Activated T-helper 2 cell treated with anti-CD3 and anti-CD28 coated beads, Interferon-gamma antibody, Interleukin-2, Interleukin-4, amounts not matched to agents 10 μg/mL and 5 μg/mL and 100 μg/mL, durations not matched to agents 14 hours and 24 hours and 36 hours (primary cell): Measurements from ENCODE around the gene SPRTN. TPM values are rescaled to one million over a fixed set of nuclear protein-coding genes. Genes with fewer than 3 reads are reported as not detected.
A peak's percentile ranks its signal among the peaks of the same experiment; 100 is the strongest.

Experiments used
- DNase-seq: peaks from one replicate; pipeline ENCODE4 v3.0.0; 2021; ENCODE audit warnings: low spot score
- H3K27ac Mint-ChIP-seq: one replicate; pipeline ENCODE4 v1.8.0; 2021; ENCODE audit warnings: mixed read lengths
- H3K27me3 Mint-ChIP-seq: one replicate; pipeline ENCODE4 v1.8.0; 2021; ENCODE audit warnings: low read depth, mixed read lengths
- H3K36me3 Mint-ChIP-seq: one replicate; pipeline ENCODE4 v1.8.0; 2021; ENCODE audit warnings: low read depth, mixed read lengths
- H3K4me1 Mint-ChIP-seq: one replicate; pipeline ENCODE4 v1.8.0; 2021; ENCODE audit warnings: low read depth, mixed read lengths
- H3K4me3 Mint-ChIP-seq: one replicate; pipeline ENCODE4 v1.8.0; 2021; ENCODE audit warnings: low read depth, mild to moderate bottlenecking, moderate library complexity, mixed read lengths
- H3K9me3 Mint-ChIP-seq: one replicate; pipeline ENCODE4 v1.8.0; 2021; ENCODE audit warnings: mixed read lengths
- intact Hi-C: fragments of 100-400 bp; cut with micrococcal nuclease; formaldehyde crosslinking; loops from one replicate; pipeline ENCODE4 v1.15.1; 2023
- total RNA-seq: library from RNA; stranded (reverse); gene quantifications from 2 replicates; pipeline ENCODE4 v1.2.3, GENCODE V29; 2022

Gene SPRTN
- total RNA-seq = 10.7 and 11.9 TPM in 2 replicates

GRCh38 chr1:231338270-231339128, at the start of gene SPRTN:
TSS of gene SPRTN (plus strand) at chr1:231338293. CDS start at chr1:231338384, 91 bp downstream.
- Mint-ChIP-seq H3K27ac (peak within 1 kb of the TSS; percentile 99), H3K36me3 (peaks cover 49% of the 10 kb centered on the region), H3K4me1 (peaks cover 40% of the 10 kb centered on the region), H3K4me3 (peak within 1 kb of the TSS; percentile 99), H3K27me3 (peaks cover 2% of the 10 kb centered on the region), H3K9me3 (no peaks in the 10 kb centered on the region)
- DNase-seq = no peak
- intact Hi-C loops = loop anchor here (1.0 to 5.0 kb wide), 6 partner anchors 64 to 696 kb away; partner anchors contain the start of genes C1orf198, COG2, EGLN1 and GNPAT

GRCh38 chr1:231295938-231296337, 42.2 kb upstream of the SPRTN start:
- intact Hi-C loops = no loop called here
- Mint-ChIP-seq H3K4me3 (no peak overlapping the region), H3K9me3 (no peaks in the 10 kb centered on the region)

GRCh38 chr1:231301990-231302389, 36.1 kb upstream of the SPRTN start:
- DNase-seq = no peak
- Mint-ChIP-seq H3K4me3 (no peak overlapping the region), H3K27ac (no peak overlapping the region), H3K27me3 (no peaks in the 10 kb centered on the region), H3K4me1 (no peaks in the 10 kb centered on the region), H3K9me3 (no peaks in the 10 kb centered on the region), H3K36me3 (no peaks in the 10 kb centered on the region)
- intact Hi-C loops = no loop called here

More at GRCh38 chr1:231295938-231296337, 42.2 kb upstream of the SPRTN start:
- no peaks in the 10 kb centered on the region for H3K4me1 Mint-ChIP-seq
- H3K36me3 Mint-ChIP-seq = no peaks in the 10 kb centered on the region
- DNase-seq = no peak
- no peak overlapping the region for H3K27ac Mint-ChIP-seq
- H3K27me3 Mint-ChIP-seq = no peaks in the 10 kb centered on the region

- H3K36me3 Mint-ChIP-seq = no peaks in the 10 kb centered on the region
- intact Hi-C loops = no loop called here
- no peaks in the 10 kb centered on the region for H3K27me3 Mint-ChIP-seq
- H3K4me3 Mint-ChIP-seq = no peak overlapping the region
- no peak for DNase-seq
- no peaks in the 10 kb centered on the region for H3K9me3 Mint-ChIP-seq
- H3K4me1 Mint-ChIP-seq = no peaks in the 10 kb centered on the region
- no peak overlapping the region for H3K27ac Mint-ChIP-seq
These were observed 27.6 kb upstream of the SPRTN start for GRCh38 chr1:231310391-231310934.

- no peak for DNase-seq
- no peak overlapping the region for H3K27ac Mint-ChIP-seq
- H3K4me1 Mint-ChIP-seq = peaks cover 2% of the 10 kb centered on the region
- no peaks in the 10 kb centered on the region for H3K27me3 Mint-ChIP-seq
- H3K36me3 Mint-ChIP-seq = no peaks in the 10 kb centered on the region
- no peak overlapping the region for H3K4me3 Mint-ChIP-seq
- intact Hi-C loops = no loop called here
- no peaks in the 10 kb centered on the region for H3K9me3 Mint-ChIP-seq
These were observed 26.2 kb upstream of the SPRTN start for GRCh38 chr1:231311720-231312431.

- Mint-ChIP-seq H3K27me3 (no peaks in the 10 kb centered on the region), H3K27ac (no peak overlapping the region), H3K4me3 (no peak overlapping the region), H3K4me1 (peaks cover 2% of the 10 kb centered on the region), H3K36me3 (no peaks in the 10 kb centered on the region), H3K9me3 (no peaks in the 10 kb centered on the region)
- intact Hi-C loops = no loop called here
- DNase-seq = no peak
These were observed 25.7 kb upstream of the SPRTN start for GRCh38 chr1:231312432-231312788.

GRCh38 chr1:231313661-231314060, 24.4 kb upstream of the SPRTN start:
- no peaks in the 10 kb centered on the region for H3K27me3 Mint-ChIP-seq
- H3K36me3 Mint-ChIP-seq = no peaks in the 10 kb centered on the region
- no peak overlapping the region for H3K27ac Mint-ChIP-seq
- no peak for DNase-seq
- intact Hi-C loops = no loop called here
- H3K4me3 Mint-ChIP-seq = no peak overlapping the region
- peaks cover 2% of the 10 kb centered on the region for H3K4me1 Mint-ChIP-seq
- H3K9me3 Mint-ChIP-seq = no peaks in the 10 kb centered on the region

GRCh38 chr1:231315887-231316286, 22.2 kb upstream of the SPRTN start:
- intact Hi-C loops = loop anchor here (5.0 kb wide), 1 partner anchor 286 kb away; no protein-coding TSS in a partner anchor
- no peaks in the 10 kb centered on the region for H3K27me3 Mint-ChIP-seq
- peaks cover 2% of the 10 kb centered on the region for H3K4me1 Mint-ChIP-seq
- no peaks in the 10 kb centered on the region for H3K9me3 Mint-ChIP-seq
- no peak overlapping the region for H3K4me3 Mint-ChIP-seq
- H3K36me3 Mint-ChIP-seq = no peaks in the 10 kb centered on the region
- no peak overlapping the region for H3K27ac Mint-ChIP-seq
- no peak for DNase-seq

GRCh38 chr1:231317306-231318014, 20.6 kb upstream of the SPRTN start:
- Mint-ChIP-seq H3K27ac (no peak overlapping the region), H3K4me3 (no peak overlapping the region), H3K4me1 (peaks cover 2% of the 10 kb centered on the region), H3K36me3 (no peaks in the 10 kb centered on the region), H3K27me3 (no peaks in the 10 kb centered on the region), H3K9me3 (no peaks in the 10 kb centered on the region)
- intact Hi-C loops = loop anchor here (5.0 kb wide), 1 partner anchor 285 kb away; no protein-coding TSS in a partner anchor
- no peak for DNase-seq

GRCh38 chr1:231318015-231318355, 20.1 kb upstream of the SPRTN start:
- H3K9me3 Mint-ChIP-seq = no peaks in the 10 kb centered on the region
- H3K27me3 Mint-ChIP-seq = no peaks in the 10 kb centered on the region
- no peak overlapping the region for H3K4me3 Mint-ChIP-seq
- peaks cover 2% of the 10 kb centered on the region for H3K4me1 Mint-ChIP-seq
- no peak overlapping the region for H3K27ac Mint-ChIP-seq
- no peaks in the 10 kb centered on the region for H3K36me3 Mint-ChIP-seq
- no peak for DNase-seq
- intact Hi-C loops = loop anchor here (5.0 kb wide), 1 partner anchor 284 kb away; no protein-coding TSS in a partner anchor

- DNase-seq = no peak
- Mint-ChIP-seq H3K4me1 (peaks cover 2% of the 10 kb centered on the region), H3K36me3 (no peaks in the 10 kb centered on the region), H3K4me3 (no peak overlapping the region), H3K9me3 (no peaks in the 10 kb centered on the region), H3K27ac (no peak overlapping the region), H3K27me3 (peaks cover 1% of the 10 kb centered on the region)
- intact Hi-C loops = loop anchor here (5.0 kb wide), 1 partner anchor 284 kb away; no protein-coding TSS in a partner anchor
These were observed 19.5 kb upstream of the SPRTN start for GRCh38 chr1:231318568-231318967.

GRCh38 chr1:231319080-231319479, 19.0 kb upstream of the SPRTN start:
- Mint-ChIP-seq H3K4me1 (peaks cover 2% of the 10 kb centered on the region), H3K36me3 (no peaks in the 10 kb centered on the region), H3K4me3 (no peak overlapping the region), H3K27ac (no peak overlapping the region), H3K27me3 (peaks cover 1% of the 10 kb centered on the region), H3K9me3 (no peaks in the 10 kb centered on the region)
- no peak for DNase-seq
- intact Hi-C loops = loop anchor here (5.0 kb wide), 1 partner anchor 283 kb away; no protein-coding TSS in a partner anchor
